Liver (tissue), 3 donors: Measurements from ENCODE around the gene TMEM231.

Experiments
- GABPA ChIP-seq, 2 donors: IDR thresholded peaks in 1 of 2; conservative IDR thresholded peaks in 1 of 2; 2 replicates each; pipeline ENCODE4 v1.6.1; 2016; ENCODE audit warnings: antibody characterized with exemption in 2 of 2, mild to moderate bottlenecking in 1 of 2, moderate library complexity in 1 of 2
- TF ChIP-seq, protein P1 (sequence below): fragments of 150-350 bp; IDR thresholded peaks from 2 replicates; pipeline ENCODE4 v1.5.1; 2017; ENCODE audit warnings: improper control_type of control experiment, low read depth, low read length; ENCODE audit not compliant: missing input control
- donor health status: healthy.
- donor health status: healthy.

GRCh38 chr16:75588716-75589115, 32.7 kb upstream of the TMEM231 start:
- TF ChIP-seq, protein P1, sequence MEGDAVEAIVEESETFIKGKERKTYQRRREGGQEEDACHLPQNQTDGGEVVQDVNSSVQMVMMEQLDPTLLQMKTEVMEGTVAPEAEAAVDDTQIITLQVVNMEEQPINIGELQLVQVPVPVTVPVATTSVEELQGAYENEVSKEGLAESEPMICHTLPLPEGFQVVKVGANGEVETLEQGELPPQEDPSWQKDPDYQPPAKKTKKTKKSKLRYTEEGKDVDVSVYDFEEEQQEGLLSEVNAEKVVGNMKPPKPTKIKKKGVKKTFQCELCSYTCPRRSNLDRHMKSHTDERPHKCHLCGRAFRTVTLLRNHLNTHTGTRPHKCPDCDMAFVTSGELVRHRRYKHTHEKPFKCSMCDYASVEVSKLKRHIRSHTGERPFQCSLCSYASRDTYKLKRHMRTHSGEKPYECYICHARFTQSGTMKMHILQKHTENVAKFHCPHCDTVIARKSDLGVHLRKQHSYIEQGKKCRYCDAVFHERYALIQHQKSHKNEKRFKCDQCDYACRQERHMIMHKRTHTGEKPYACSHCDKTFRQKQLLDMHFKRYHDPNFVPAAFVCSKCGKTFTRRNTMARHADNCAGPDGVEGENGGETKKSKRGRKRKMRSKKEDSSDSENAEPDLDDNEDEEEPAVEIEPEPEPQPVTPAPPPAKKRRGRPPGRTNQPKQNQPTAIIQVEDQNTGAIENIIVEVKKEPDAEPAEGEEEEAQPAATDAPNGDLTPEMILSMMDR, result no peak
- no peak for TF ChIP-seq GABPA (IDR thresholded peaks at IDR 0.05 in 1 of 2, conservative IDR thresholded peaks at IDR 0.05 in 1 of 2)
